Tongue (tissue), 2 donors: Measurements from ENCODE around the gene CTAGE15. TPM values are rescaled to one million over a fixed set of nuclear protein-coding genes. Genes with fewer than 3 reads are reported as not detected.
"Not testable (repeated sequence)": the region's sequence is repeated elsewhere in the genome, so short reads cannot be mapped to it uniquely, and the experiment has no call there.

ENCODE experiments used
- DNase-seq: peaks from one replicate; pipeline ENCODE4 v3.0.0-alpha.2; 2015
- total RNA-seq: library from RNA; depleted of rRNA; stranded (reverse); fragments of >200 nt; gene quantifications from one replicate; pipeline ENCODE4 v1.2.3, GENCODE V29; 2014

CTAGE15 gene, protein sequence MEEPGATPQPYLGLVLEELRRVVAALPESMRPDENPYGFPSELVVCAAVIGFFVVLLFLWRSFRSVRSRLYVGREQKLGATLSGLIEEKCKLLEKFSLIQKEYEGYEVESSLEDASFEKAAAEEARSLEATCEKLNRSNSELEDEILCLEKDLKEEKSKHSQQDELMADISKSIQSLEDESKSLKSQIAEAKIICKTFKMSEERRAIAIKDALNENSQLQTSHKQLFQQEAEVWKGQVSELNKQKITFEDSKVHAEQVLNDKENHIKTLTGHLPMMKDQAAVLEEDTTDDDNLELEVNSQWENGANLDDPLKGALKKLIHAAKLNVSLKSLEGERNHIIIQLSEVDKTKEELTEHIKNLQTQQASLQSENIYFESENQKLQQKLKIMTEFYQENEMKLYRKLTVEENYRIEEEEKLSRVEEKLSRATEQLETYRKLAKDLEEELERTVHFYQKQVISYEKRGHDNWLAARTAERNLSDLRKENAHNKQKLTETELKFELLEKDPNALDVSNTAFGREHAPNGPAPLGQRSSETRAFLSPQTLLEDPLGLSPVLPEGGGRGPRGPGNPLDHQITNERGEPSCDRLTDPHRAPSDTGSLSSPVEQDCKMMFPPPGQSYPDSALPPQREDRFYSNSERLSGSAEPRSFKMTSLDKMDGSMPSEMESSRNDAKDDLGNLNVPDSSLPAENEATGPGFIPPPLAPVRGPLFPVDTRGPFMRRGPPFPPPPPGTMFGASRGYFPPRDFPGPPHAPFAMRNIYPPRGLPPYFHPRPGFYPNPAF
- total RNA-seq: 3.0 TPM

DNA sequence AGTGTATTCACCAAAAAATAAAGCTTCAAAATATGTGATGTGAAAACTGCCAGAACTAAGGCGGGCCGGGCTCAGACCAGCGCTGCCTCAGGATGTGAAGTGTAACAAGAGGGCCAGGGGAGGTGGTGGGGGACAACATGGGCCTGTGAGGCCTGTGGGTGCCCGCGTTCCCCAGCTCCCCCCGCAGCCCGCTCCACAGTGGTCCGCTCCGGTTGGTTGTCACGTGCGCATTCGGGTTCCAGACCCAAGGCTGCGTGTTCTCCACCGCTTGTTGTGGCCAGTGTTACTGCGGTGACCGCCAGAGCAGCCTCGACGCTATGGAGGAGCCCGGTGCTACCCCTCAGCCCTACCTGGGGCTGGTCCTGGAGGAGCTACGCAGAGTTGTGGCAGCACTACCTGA lies at the start of gene CTAGE15:
TSS of gene CTAGE15 (plus strand) at position 301 of the 400 bp plus-strand sequence. CDS start at position 318, 17 bp downstream.
- not testable (repeated sequence) for DNase-seq

DNA sequence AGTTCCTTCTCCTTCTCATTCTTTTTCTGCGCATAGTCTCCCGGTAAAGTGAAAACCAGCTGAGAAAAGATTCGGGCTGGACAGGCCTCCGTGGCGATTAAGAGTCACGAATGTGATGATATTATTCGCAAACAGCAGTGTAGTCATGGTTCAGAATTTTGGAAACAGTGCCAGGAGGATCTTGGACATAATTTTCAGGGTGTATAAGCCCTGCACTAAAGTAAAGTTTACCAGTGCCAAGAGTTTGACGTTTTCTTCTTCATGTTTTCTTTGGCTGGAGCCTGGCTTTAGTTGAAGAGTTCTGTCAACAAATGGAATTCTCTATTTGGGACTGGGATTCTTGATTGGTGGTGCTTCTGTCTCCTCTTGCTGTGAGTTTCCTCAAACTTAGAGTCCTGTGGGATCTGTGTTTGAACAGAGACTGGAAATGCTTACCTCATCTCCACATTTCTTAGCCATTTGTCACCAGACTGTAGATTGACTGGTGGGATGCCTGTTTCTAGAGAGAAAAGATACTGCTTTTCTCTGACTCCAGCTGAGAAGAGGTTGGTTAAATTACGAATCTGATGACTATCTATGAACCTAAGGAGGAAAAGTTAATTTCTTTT lies 49.2 kb upstream of the CTAGE15 start:
- DNase-seq: not testable (repeated sequence)

DNA sequence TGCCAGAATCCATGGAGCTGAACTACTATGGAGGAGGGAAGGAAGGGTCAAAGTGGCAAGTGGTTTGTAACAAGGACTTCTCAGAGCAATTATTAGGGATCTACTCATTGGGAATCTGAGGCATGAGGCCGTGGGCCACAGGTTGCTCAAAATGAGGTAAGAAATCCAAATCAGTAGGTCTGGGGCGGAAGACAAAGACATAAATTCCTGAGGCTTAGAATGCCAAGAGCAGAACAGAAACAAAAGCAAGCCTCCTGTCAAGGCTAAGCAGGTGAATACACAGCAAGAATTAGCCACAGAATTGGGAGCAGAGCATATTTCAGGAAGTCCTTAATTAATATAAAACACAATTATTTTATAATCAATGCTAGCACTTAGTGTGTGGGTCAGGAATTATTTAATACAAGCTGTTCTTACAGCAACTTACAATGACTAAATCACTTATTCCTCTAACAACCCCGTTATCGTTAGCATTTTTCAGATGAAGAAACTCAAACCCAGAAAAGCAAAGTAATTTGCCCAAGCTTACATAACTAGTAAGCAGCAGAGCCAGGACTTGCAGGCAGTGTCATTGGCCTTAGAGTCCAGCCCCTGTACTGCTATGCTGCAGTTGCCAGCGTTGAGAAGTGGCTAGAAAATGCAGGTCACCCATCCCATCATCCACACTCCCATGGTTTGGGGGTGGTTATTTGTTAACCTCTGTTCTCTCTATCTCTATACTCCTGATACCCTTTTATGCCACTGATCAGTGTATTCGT lies 40.3 kb upstream of the CTAGE15 start:
- DNase-seq: not testable (repeated sequence)

DNA sequence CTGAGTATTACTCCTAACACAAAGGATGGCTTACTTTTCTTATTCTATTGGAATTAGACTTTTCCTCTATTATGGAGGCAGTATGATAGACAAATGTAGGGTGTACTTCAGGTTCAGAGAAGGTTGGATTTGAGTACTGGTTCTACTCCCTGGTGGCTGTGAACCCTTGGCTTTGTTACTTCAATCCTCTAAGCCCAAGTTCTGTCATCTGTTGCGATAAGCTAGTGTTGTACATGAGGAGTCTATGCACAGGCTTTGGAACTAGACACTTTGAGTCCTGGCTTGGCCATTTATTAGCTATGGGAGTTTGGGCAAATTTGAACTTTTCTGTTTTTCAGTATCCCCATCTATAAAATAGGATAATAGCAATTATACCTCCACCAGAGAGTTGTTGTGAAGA lies 39.7 kb upstream of the CTAGE15 start:
- DNase-seq: not testable (repeated sequence)

DNA sequence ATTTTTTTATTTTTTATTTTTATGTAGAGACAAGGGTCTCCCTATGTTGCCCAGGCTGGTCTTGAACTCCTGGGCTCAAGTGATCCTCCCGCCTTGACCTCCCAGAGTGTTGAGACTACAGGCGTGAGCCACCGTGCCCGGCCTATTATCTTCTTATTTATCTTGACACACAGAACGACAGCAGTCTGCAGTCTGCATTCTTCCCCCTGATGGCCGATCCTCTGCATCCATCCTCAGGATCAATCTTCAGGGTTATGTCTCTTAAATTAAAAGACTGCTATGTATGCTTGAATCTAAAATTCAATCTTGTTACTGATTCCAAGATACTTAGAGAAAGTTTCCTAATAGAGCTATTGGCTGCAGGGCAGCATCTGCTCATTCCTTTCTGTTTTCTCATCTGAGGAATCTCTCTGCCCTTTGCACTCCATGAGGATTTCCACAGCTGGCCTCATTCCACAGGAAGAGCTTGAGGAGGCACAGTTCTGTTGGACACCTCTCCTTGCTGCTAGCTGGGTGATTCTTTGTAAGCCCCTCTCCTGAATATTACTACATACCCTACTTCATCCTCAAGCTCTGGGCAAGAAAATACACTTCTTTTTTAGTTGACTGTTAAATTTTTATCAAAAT lies 38.3 kb upstream of the CTAGE15 start:
- not testable (repeated sequence) for DNase-seq

DNA sequence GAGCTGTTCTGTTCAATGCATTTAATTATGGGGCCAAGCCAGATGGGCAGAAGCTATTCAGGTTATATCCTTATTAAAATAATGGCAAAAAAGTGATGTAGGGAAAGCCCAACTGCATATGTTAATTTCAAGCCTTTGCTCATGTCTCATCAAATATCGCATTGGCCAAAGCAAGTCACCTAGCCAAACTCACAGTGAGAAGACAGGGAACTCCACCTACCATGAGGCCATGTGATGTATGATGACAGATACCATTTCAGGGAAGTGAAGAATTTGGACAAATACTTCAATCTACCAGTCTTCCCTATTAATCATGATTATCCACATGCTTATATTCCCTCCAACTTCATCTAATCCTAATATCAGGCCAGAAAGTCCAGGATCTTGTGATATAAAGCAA lies 35.2 kb upstream of the CTAGE15 start:
- DNase-seq: not testable (repeated sequence)

DNA sequence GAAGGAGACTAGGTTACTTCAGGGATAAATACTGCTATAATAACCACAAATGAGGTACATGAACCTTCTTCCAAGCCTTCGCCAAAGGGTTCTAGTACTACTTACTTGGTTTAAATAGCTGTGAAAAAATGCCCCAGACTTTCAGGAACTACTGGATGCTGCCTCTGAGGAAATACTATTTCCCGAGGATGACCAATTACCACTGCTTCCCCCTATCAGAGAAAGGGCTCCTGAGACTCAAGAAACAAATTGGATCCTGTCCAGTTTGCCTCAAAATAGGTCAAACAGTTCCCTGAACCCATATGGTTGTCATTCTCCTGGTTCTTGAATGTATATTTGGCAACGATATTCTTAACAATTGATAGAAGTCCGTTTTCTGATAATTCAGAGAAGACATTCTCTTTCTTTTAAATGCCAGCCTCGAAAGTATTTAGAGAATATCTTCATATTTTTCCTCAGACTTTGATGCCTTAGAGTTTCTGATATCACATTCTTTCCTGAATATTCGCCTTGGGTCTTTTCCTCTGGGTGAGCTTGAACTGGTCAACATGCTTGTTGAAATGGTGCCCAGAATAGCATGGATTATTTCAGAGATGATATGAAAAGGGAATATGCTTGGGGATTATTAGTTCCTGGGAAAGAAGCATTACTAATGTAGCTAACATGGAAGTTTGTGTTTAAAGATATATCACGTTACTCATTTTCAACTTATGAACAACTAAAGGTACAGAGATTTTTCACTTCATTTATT lies 28.1 kb upstream of the CTAGE15 start:
- not testable (repeated sequence) for DNase-seq

DNA sequence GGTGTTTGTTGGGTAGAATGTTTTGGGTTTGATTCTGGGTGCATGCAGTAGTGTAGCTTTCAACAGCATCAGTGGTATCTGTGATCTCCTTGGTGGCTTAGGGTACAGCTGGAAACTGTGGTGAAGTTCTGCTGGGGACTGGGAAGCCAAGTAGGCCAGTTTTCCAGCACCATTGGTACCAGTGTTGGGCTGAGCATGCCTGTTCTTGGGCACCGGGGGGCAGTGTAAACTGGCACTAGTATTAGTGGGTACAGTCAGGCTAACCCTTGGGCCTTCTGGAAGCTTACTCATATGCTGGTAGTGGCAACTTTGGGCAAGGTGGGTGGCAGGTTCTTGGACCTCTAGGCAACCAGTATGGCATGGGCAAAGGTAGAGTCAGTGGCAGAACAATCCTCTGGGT lies 15.6 kb upstream of the CTAGE15 start:
- not testable (repeated sequence) for DNase-seq

DNA sequence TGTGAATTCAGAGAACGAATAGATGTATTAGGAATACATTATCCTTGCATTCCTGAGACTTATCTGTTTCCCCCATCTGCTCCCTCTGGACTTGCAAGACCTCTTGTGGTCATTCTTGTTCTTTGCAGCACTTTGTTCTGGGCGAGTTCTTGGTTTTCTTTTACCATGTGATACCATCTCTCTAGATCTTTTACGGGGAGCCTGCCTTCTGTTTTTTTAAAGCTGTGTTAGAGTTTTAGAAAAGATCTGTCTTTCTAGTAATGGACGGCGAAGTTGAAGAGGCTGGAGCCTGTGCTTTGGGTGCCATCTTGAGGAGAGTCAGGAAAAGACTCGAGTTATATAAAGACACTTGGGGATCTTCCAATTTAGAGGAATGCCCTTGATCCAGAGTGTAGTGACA lies 8.3 kb upstream of the CTAGE15 start:
- DNase-seq: not testable (repeated sequence)

DNA sequence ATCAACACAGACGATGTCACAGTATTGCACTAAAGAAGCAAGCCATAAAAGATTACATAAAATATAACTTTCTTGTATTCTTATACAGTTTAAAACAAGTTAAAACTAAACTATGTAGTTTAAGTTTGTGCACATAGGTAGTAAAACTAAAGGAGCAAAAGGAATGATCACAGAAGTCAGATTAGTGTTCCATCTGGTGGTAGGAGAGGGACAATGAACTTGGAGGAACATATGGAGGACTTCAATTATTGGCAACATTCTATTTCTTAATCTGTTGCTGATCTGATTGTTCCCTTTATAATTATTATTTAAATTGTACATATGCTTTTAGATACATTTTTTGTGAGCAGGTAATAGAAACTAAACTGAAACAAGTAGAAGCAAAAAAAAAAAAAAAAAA lies 5.6 kb upstream of the CTAGE15 start:
- DNase-seq: not testable (repeated sequence)

DNA sequence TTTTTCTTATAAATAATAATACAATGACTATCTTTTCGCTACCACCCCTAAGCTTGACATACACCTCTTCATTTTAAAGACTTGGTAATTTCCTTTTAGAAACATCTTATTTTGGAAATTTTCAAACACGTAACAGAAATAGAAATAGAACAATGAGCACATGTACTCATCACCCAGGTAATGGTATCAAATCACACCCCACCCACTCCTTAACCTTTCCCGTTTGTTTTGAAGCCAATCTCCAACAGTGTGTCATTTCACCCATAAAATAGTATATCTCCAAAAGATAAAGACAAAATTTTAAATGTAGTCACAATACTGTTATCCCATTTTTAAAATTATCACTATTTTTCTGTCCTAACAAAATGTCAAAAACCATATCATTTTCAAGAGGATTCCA lies 16.6 kb downstream of the CTAGE15 start:
- DNase-seq: not testable (repeated sequence)

DNA sequence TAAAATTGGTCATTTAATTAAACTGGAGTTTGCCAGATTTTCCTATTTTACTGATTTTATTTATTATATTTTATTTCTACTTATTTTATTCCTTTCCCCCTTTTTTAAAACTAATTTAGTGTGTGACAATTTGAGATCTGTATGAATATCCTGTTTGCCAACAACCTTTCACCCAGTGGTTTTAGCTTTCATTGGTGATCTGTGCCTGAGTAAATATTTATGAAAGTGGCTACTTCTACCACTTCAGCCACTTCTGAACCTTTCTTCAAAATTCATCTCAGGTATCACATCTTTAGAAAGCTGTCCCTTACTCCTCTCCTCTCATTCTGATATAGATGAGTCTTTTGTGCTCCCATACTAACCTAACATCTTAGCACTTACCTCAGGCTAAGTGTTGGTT lies 18.3 kb downstream of the CTAGE15 start:
- DNase-seq: not testable (repeated sequence)

DNA sequence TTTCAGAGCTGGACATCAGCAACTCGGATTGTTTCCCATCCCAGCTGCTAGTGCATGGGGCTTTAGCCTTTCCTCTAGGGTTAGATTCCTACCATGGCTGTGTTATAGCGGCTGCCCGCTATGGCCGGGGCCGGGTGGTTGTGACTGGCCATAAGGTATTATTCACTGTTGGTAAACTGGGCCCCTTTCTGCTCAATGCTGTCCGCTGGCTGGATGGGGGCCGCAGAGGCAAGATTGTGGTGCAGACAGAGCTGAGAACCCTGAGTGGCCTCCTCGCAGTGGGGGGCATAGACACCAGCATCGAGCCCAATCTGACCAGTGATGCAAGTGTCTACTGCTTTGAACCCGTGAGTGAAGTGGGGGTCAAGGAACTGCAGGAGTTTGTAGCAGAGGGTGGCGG lies 26.5 kb downstream of the CTAGE15 start:
- not testable (repeated sequence) for DNase-seq

DNA sequence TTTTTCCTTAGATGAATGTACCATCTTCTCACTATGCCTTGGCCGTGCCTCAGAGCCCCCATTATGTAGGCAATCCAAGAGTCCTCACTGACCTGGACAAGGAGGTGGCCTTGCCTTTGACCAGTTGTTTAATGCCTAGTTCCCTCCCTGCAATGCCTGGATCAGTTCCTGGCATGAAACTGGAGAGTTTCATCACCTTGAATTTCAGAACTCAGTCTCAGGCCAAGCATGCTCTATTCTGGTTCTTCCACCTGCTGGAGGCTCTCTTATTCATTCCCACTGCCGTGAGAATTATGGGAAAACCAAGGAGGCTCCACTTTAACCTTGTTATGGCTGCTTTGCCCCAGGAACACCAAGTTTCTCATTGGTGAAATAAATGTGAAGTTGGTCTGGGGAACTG lies 31.9 kb downstream of the CTAGE15 start:
- DNase-seq: not testable (repeated sequence)

DNA sequence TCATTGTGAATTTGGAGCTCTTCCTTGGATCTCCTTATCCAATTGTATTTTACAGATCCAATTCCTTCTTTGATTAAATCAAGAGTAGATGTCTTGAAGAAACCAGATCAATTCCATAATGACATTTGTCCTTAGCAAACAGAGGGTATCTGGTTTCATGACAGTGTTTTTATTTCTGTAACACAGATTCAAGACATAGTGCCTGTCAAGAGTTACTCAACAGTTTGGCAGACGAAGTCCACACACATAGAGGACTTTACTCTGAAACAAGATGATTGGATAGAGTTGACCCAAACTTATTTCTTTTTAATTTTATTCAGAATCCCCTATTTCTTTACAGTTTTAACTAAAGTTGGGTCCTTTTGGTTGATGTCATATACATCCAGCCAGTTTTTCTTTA lies 34.5 kb downstream of the CTAGE15 start:
- not testable (repeated sequence) for DNase-seq

DNA sequence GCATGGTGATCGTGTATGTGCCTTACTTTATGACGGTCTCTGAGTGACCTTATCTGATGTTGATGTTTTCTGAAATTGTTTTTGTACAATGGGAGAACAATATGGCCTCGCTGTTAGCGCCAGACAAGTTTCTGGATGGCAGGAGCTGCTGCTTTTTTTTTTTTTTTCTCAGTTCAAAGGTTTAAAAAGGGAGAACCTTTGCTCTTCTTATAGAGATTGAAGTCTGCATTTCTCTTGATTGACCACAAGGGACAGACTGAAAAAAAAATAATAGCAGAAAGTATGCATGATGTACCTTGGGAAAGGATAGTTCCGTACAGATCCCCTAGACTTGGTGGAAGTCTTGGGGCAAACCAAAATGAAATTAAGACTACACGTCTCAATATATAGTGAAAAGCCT lies 43.9 kb downstream of the CTAGE15 start:
- not testable (repeated sequence) for DNase-seq

DNA sequence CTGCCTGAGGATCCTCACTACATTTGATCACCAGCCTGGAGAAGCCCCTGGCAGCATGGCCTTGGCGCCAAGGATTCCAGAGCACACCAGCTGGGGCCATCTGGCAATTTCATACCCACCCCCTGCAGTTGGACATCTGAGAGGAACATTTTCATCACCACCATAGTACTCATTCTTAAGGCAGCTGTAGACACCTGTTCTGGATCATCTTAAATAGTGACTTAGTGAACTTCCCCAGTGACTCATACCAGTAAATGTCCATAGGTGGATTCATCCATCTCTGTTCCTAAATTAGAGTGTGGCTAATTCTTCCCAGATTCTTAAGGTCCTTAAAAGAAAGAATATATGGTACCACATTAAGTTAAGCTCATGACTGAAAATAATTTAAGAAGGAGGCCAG lies 45.6 kb downstream of the CTAGE15 start:
- not testable (repeated sequence) for DNase-seq

DNA sequence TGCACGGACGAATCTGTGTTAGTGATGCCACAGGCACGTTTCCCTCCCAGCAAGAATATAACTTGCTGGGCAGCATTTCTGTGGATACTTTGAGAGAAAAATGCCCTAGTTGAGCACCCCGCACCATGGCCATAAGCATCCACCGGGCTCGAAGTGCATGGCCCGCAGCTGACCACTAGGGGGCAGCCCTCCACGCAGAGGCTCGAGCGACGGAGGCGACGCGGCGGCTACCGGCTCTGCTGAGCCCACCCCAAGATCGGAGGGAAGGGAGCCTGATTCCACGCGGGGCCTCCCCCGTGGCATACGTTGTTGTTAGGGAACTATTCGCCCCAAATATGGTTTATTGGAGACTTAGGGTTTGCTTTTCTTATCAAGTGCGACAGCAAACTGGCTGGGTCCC lies 48.5 kb downstream of the CTAGE15 start:
- not testable (repeated sequence) for DNase-seq

DNA sequence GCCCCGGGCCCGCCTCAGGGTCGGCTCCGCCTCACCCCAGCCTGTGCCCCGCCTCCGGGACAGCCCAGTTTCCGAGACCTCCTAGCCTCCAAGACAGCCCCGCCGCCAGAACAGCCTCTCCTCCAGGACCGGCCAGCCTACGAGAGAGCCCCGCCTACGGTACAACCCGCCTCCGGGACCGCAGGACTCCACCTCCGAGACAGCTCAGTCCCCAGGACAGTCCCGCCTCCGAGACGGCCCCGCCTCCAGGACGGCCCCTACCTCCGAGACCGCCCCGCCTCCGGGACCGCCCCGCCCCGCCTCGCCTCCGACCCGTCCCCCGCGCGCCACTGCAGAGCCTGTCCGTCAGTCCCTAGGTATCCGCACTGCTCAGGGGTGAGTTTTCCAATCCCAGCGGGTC lies 49.0 kb downstream of the CTAGE15 start, which contains the start of gene TCAF2:
TSS of gene TCAF2 (plus strand) at position 329 of the 400 bp plus-strand sequence.
- not testable (repeated sequence) for DNase-seq

DNA sequence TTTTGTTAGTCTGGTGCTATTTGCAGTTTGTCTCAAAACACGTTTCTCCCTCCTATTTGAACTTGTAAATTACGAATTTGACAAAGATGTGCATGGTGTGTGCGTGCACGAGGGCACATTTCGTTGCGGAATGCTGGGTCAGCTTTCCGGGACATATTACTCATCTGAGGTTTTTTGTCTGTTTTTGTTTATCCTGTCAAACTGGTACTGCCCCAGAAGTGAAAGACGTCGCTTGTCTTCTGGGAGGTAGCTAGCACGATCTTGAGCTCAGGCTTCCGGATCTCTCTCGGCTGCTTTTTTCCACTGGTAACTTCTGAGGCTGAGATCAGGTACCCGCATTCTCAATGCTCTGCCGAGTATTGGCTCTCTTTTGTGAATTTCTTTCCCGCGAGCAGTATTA lies 49.6 kb downstream of the CTAGE15 start:
- DNase-seq: not testable (repeated sequence)

DNA sequence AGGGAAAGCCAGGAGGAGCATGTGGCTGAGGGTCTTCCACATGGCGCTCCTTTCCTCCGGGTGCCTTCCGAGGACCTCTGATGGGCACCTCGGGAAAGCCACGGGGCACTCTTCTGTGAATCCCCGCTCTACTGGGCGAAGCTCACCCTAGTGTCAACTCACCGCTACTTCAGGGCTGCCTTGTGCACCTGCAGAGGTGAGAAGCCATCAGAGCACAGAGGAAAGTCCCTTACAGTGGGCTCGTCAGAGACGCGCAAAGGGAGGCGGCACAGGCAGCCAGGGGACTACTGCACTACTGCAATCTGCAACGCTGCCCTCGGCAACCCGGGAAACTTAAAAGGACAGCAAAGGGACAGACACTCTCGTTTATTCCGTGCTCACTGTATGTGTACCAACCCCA lies 50.5 kb downstream of the CTAGE15 start:
- DNase-seq: not testable (repeated sequence)
